HUES48 (cell line): ENCODE data around the gene DPP3.

ENCODE experiments used
- H3K27ac ChIP-seq: one replicate; pipeline ENCODE4 v1.7.0; 2013; ENCODE audit warnings: low read depth, low read length, inconsistent platforms
- H3K27me3 ChIP-seq: 2 replicates; pipeline ENCODE4 v1.6.1; 2013; ENCODE audit warnings: mild to moderate bottlenecking, low read length; ENCODE audit not compliant: control insufficient read depth, insufficient read depth
- H3K36me3 ChIP-seq: 2 replicates; pipeline ENCODE4 v1.6.1; 2013; ENCODE audit warnings: low read length; ENCODE audit not compliant: control insufficient read depth, insufficient read depth
- H3K4me1 ChIP-seq: 2 replicates; pipeline ENCODE4 v1.6.1; 2013; ENCODE audit warnings: mild to moderate bottlenecking, low read length; ENCODE audit not compliant: control insufficient read depth, insufficient read depth
- H3K4me3 ChIP-seq: 2 replicates; pipeline ENCODE4 v1.5.1; 2013; ENCODE audit warnings: mild to moderate bottlenecking, low read depth, low read length
- H3K9ac ChIP-seq: 2 replicates; pipeline ENCODE4 v1.6.1; 2013; ENCODE audit warnings: mild to moderate bottlenecking, low read depth, low read length, moderate library complexity
- H3K9me3 ChIP-seq: 2 replicates; pipeline ENCODE4 v1.6.1; 2013; ENCODE audit warnings: low read length; ENCODE audit not compliant: control insufficient read depth, insufficient read depth

The DPP3 gene

GRCh38 chr11:66473167-66473566 lies 7.1 kb upstream of the DPP3 start:
- peaks cover 27% of the 10 kb centered on the region for H3K36me3 ChIP-seq
- no peak overlapping the region for H3K4me3 ChIP-seq
- no peaks in the 10 kb centered on the region for H3K9me3 ChIP-seq
- no peaks in the 10 kb centered on the region for H3K27me3 ChIP-seq
- no peak overlapping the region for H3K27ac ChIP-seq
- H3K4me1 ChIP-seq, result peaks cover 6% of the 10 kb centered on the region; the same call in 1 of the 2 replicates
- H3K9ac ChIP-seq, result no peak overlapping the region

GRCh38 chr11:66473608-66474515 lies 6.4 kb upstream of the DPP3 start:
- H3K9ac ChIP-seq, result no peak overlapping the region
- H3K27me3 ChIP-seq, result no peaks in the 10 kb centered on the region
- H3K27ac ChIP-seq, result peak overlapping the region; percentile 22
- no peak overlapping the region for H3K4me3 ChIP-seq
- H3K4me1 ChIP-seq, result peaks cover 6% of the 10 kb centered on the region; the same call in 1 of the 2 replicates
- H3K36me3 ChIP-seq, result peaks cover 27% of the 10 kb centered on the region
- H3K9me3 ChIP-seq, result no peaks in the 10 kb centered on the region

GRCh38 chr11:66475349-66476172 lies 4.7 kb upstream of the DPP3 start:
- Histone ChIP-seq H3K27me3 (no peaks in the 10 kb centered on the region), H3K4me3 (no peak overlapping the region), H3K36me3 (peaks cover 27% of the 10 kb centered on the region), H3K4me1 (no peaks in the 10 kb centered on the region), H3K9ac (no peak overlapping the region), H3K9me3 (no peaks in the 10 kb centered on the region), H3K27ac (no peak overlapping the region)

GRCh38 chr11:66476173-66476840 lies 3.9 kb upstream of the DPP3 start:
- Histone ChIP-seq H3K27me3 (no peaks in the 10 kb centered on the region), H3K4me1 (no peaks in the 10 kb centered on the region), H3K9me3 (no peaks in the 10 kb centered on the region), H3K36me3 (peaks cover 26% of the 10 kb centered on the region), H3K27ac (no peak overlapping the region), H3K4me3 (no peak overlapping the region), H3K9ac (no peak overlapping the region)

- Histone ChIP-seq H3K4me1 (no peaks in the 10 kb centered on the region), H3K36me3 (peaks cover 24% of the 10 kb centered on the region), H3K9ac (no peak overlapping the region), H3K27me3 (no peaks in the 10 kb centered on the region), H3K9me3 (no peaks in the 10 kb centered on the region), H3K4me3 (no peak overlapping the region), H3K27ac (no peak overlapping the region)
These were observed 3.4 kb upstream of the DPP3 start for GRCh38 chr11:66476841-66477251.

GRCh38 chr11:66477263-66478201 lies 2.7 kb upstream of the DPP3 start:
- Histone ChIP-seq H3K36me3 (peaks cover 22% of the 10 kb centered on the region), H3K9ac (no peak overlapping the region), H3K27ac (no peak overlapping the region), H3K4me3 (no peak overlapping the region), H3K4me1 (no peaks in the 10 kb centered on the region), H3K27me3 (no peaks in the 10 kb centered on the region), H3K9me3 (no peaks in the 10 kb centered on the region)

- Histone ChIP-seq H3K36me3 (peaks cover 21% of the 10 kb centered on the region), H3K27ac (peak overlapping the region; percentile 96), H3K9ac (peak overlapping the region; percentile 90), H3K4me1 (no peaks in the 10 kb centered on the region), H3K27me3 (no peaks in the 10 kb centered on the region), H3K9me3 (no peaks in the 10 kb centered on the region), H3K4me3 (peak overlapping the region; percentile 91)
These were observed 1.4 kb upstream of the DPP3 start for GRCh38 chr11:66478729-66479393.

- Histone ChIP-seq H3K9ac (peak overlapping the region; percentile 90), H3K4me3 (peak overlapping the region; percentile 91), H3K27ac (peak overlapping the region; percentile 96), H3K36me3 (peaks cover 15% of the 10 kb centered on the region), H3K27me3 (no peaks in the 10 kb centered on the region), H3K4me1 (no peaks in the 10 kb centered on the region), H3K9me3 (no peaks in the 10 kb centered on the region)
These were observed 679 bp upstream of the DPP3 start for GRCh38 chr11:66479394-66480116.

GRCh38 chr11:66484806-66485380 lies 4.7 kb downstream of the DPP3 start:
- Histone ChIP-seq H3K27me3 (no peaks in the 10 kb centered on the region), H3K9ac (no peak overlapping the region), H3K27ac (no peak overlapping the region), H3K36me3 (peaks cover 46% of the 10 kb centered on the region), H3K4me1 (no peaks in the 10 kb centered on the region), H3K4me3 (no peak overlapping the region), H3K9me3 (no peaks in the 10 kb centered on the region)
